Thymus (tissue), 11 donors: ENCODE measurements around the gene MCF2L2. TPM values are rescaled to one million over a fixed set of nuclear protein-coding genes. Genes with fewer than 3 reads are reported as not detected.

Experiments used
- DNase-seq, 9 donors: peaks; one replicate each; pipeline ENCODE4 v3.0.0-alpha.2; 2013; ENCODE audit warnings: low spot score in 9 of 9, low read depth in 6 of 9, missing footprints in 1 of 9
- H3K27ac ChIP-seq, 2 donors: one replicate each; pipeline ENCODE4 v1.5.1; 2013; ENCODE audit warnings: control low read depth in 1 of 2, low read depth in 1 of 2, low read length in 1 of 2, mild to moderate bottlenecking in 1 of 2, moderate library complexity in 1 of 2
- H3K27me3 ChIP-seq, 2 donors: one replicate each; pipeline ENCODE4 v1.5.1; 2013; ENCODE audit warnings: low read length in 1 of 2; ENCODE audit not compliant: control insufficient read depth in 2 of 2, insufficient read depth in 1 of 2
- H3K36me3 ChIP-seq, 2 donors: one replicate each; pipeline ENCODE4 v1.5.1; 2013; ENCODE audit warnings: low read length in 1 of 2, mild to moderate bottlenecking in 1 of 2, moderate library complexity in 1 of 2; ENCODE audit not compliant: control insufficient read depth in 2 of 2, insufficient read depth in 2 of 2
- H3K4me1 ChIP-seq, 2 donors: one replicate each; pipeline ENCODE4 v1.5.1; 2013; ENCODE audit warnings: low read length in 2 of 2; ENCODE audit not compliant: control insufficient read depth in 2 of 2, insufficient read depth in 2 of 2
- H3K4me3 ChIP-seq, 2 donors: one replicate each; pipeline ENCODE4 v1.5.1; 2013; ENCODE audit warnings: low read length in 2 of 2, control low read depth in 1 of 2, mild to moderate bottlenecking in 1 of 2
- H3K9me3 ChIP-seq, 2 donors: one replicate each; pipeline ENCODE4 v1.5.1; 2013; ENCODE audit warnings: low read length in 1 of 2, mild to moderate bottlenecking in 1 of 2; ENCODE audit not compliant: control insufficient read depth in 2 of 2, insufficient read depth in 1 of 2
- WGBS: extraction: QIAGEN DNeasy Blood & Tissue Kit; methylation state at CpG from one replicate; pipeline ENCODE4 v1.1.7; 2013; 5-methylcytosine and 5-hydroxymethylcytosine counted together
- polyA plus RNA-seq: library from polyadenylated mRNA; stranded (reverse); fragments of 200-250 nt; gene quantifications from one replicate; pipeline ENCODE4 v1.2.3, GENCODE V29; 2013
- total RNA-seq: library from RNA; stranded (reverse); fragments of 120-200 nt; gene quantifications from one replicate; pipeline ENCODE4 v1.2.4, GENCODE V29; 2013
- donor health status: healthy.

The MCF2L2 gene
- total and polyA plus RNA-seq, 2 donors = 1.0 to 1.1 TPM

GRCh38 chr3:183192650-183193300 is 235.6 kb downstream of the MCF2L2 start:
- no peaks in the 10 kb centered on the region for H3K4me1 ChIP-seq
- H3K9me3 ChIP-seq = no peaks in the 10 kb centered on the region
- no peak overlapping the region for H3K27ac ChIP-seq
- no peak overlapping the region for H3K4me3 ChIP-seq
- 97% methylated on average over 7 of the region's 7 CpGs for WGBS
- H3K27me3 ChIP-seq = no peaks in the 10 kb centered on the region
- DNase-seq = no peak
- H3K36me3 ChIP-seq = no peaks in the 10 kb centered on the region

- Histone ChIP-seq H3K4me1 (no peaks in the 10 kb centered on the region), H3K27me3 (no peaks in the 10 kb centered on the region), H3K27ac (no peak overlapping the region), H3K4me3 (no peak overlapping the region), H3K9me3 (no peaks in the 10 kb centered on the region), H3K36me3 (no peaks in the 10 kb centered on the region)
- no peak for DNase-seq
- WGBS = 98% methylated on average over 4 of the region's 4 CpGs
These were observed 238.8 kb downstream of the MCF2L2 start for GRCh38 chr3:183189641-183190040.

GRCh38 chr3:183188895-183189462 is 239.4 kb downstream of the MCF2L2 start:
- Histone ChIP-seq H3K27ac (no peak overlapping the region), H3K4me3 (no peak overlapping the region), H3K4me1 (no peaks in the 10 kb centered on the region), H3K9me3 (no peaks in the 10 kb centered on the region), H3K27me3 (no peaks in the 10 kb centered on the region), H3K36me3 (no peaks in the 10 kb centered on the region)
- 94% methylated on average over 7 of the region's 7 CpGs for WGBS
- peak in 2 of 9 donors; percentile 35 to 48 for DNase-seq

- no peaks in the 10 kb centered on the region for H3K4me1 ChIP-seq
- no peaks in the 10 kb centered on the region for H3K9me3 ChIP-seq
- no peak overlapping the region for H3K4me3 ChIP-seq
- H3K27me3 ChIP-seq = peaks cover 0 to 12% of the 10 kb centered on the region in 2 donors
- no peaks in the 10 kb centered on the region for H3K36me3 ChIP-seq
- no peak overlapping the region for H3K27ac ChIP-seq
- no peak for DNase-seq
- WGBS = 43% methylated on average over 4 of the region's 4 CpGs
These were observed 242.7 kb downstream of the MCF2L2 start for GRCh38 chr3:183185696-183186095.

- 96% methylated on average over 5 of the region's 5 CpGs for WGBS
These were observed 245.4 kb downstream of the MCF2L2 start for GRCh38 chr3:183182732-183183610.

GRCh38 chr3:183182073-183182472 is 246.3 kb downstream of the MCF2L2 start:
- no peaks in the 10 kb centered on the region for H3K36me3 ChIP-seq
- no peak overlapping the region for H3K27ac ChIP-seq
- 93% methylated on average over 7 of the region's 7 CpGs for WGBS
- DNase-seq = no peak
- peaks cover 16 to 46% of the 10 kb centered on the region in 2 donors for H3K27me3 ChIP-seq
- H3K4me3 ChIP-seq = no peak overlapping the region
- peaks cover 0 to 4% of the 10 kb centered on the region in 2 donors for H3K9me3 ChIP-seq
- peaks cover 3 to 16% of the 10 kb centered on the region in 2 donors for H3K4me1 ChIP-seq

More at GRCh38 chr3:183182732-183183610, 245.4 kb downstream of the MCF2L2 start:
- H3K4me1 ChIP-seq = peaks cover 3 to 16% of the 10 kb centered on the region in 2 donors
- no peak overlapping the region for H3K27ac ChIP-seq
- peaks cover 0 to 4% of the 10 kb centered on the region in 2 donors for H3K9me3 ChIP-seq
- no peak for DNase-seq
- no peaks in the 10 kb centered on the region for H3K36me3 ChIP-seq
- no peak overlapping the region for H3K4me3 ChIP-seq
- H3K27me3 ChIP-seq = peaks cover 16 to 39% of the 10 kb centered on the region in 2 donors

- Histone ChIP-seq H3K36me3 (no peaks in the 10 kb centered on the region), H3K9me3 (peaks cover 0 to 4% of the 10 kb centered on the region in 2 donors), H3K4me1 (peaks cover 3 to 16% of the 10 kb centered on the region in 2 donors), H3K4me3 (no peak overlapping the region), H3K27me3 (peaks cover 16 to 50% of the 10 kb centered on the region in 2 donors), H3K27ac (no peak overlapping the region)
- no peak for DNase-seq
- 97% methylated on average over 5 of the region's 5 CpGs for WGBS
These were observed 246.8 kb downstream of the MCF2L2 start for GRCh38 chr3:183181606-183182005.

GRCh38 chr3:183180784-183181295 is 247.6 kb downstream of the MCF2L2 start:
- no peak for DNase-seq
- H3K4me3 ChIP-seq = no peak overlapping the region
- 94% methylated on average over 11 of the region's 11 CpGs for WGBS
- peaks cover 16 to 54% of the 10 kb centered on the region in 2 donors for H3K27me3 ChIP-seq
- no peaks in the 10 kb centered on the region for H3K36me3 ChIP-seq
- peaks cover 3 to 16% of the 10 kb centered on the region in 2 donors for H3K4me1 ChIP-seq
- no peak overlapping the region for H3K27ac ChIP-seq
- H3K9me3 ChIP-seq = peaks cover 0 to 4% of the 10 kb centered on the region in 2 donors
